Hepatocyte (in vitro differentiated cells): ENCODE data around the gene EPHA4. TPM values are rescaled to one million over a fixed set of nuclear protein-coding genes. Genes with fewer than 3 reads are reported as not detected.

Experiments
- DNase-seq: peaks from one replicate; pipeline ENCODE4 v3.0.0-alpha.2; 2016; ENCODE audit warnings: low spot score
- H2AFZ ChIP-seq: fragments of 200-600 bp; sonication (generic); 2 replicates; pipeline ENCODE4 v1.6.0; 2016; ENCODE audit warnings: antibody characterized with exemption, mild to moderate bottlenecking
- H3K27ac ChIP-seq: fragments of 200-600 bp; sonication (generic); 2 replicates; pipeline ENCODE4 v1.5.1; 2016; ENCODE audit warnings: mild to moderate bottlenecking
- H3K27me3 ChIP-seq: fragments of 200-600 bp; sonication (generic); 2 replicates; pipeline ENCODE4 v1.6.1; 2016
- H3K36me3 ChIP-seq: fragments of 200-600 bp; sonication (generic); replicated peaks from 2 replicates; pipeline ENCODE4 v1.5.1; 2016; ENCODE audit warnings: low read depth; ENCODE audit not compliant: insufficient read depth
- H3K4me1 ChIP-seq: fragments of 200-600 bp; sonication (generic); 2 replicates; pipeline ENCODE4 v1.5.1; 2016; ENCODE audit warnings: mild to moderate bottlenecking, moderate library complexity; ENCODE audit not compliant: insufficient read depth
- H3K4me2 ChIP-seq: fragments of 200-600 bp; sonication (generic); 2 replicates; pipeline ENCODE4 v1.6.0; 2016
- H3K4me3 ChIP-seq: fragments of 200-600 bp; sonication (generic); 2 replicates; pipeline ENCODE4 v1.5.1; 2016; ENCODE audit warnings: mild to moderate bottlenecking
- H3K79me2 ChIP-seq: fragments of 200-600 bp; sonication (generic); 2 replicates; pipeline ENCODE4 v1.6.0; 2017; ENCODE audit warnings: mild to moderate bottlenecking
- H3K9me2 ChIP-seq: fragments of 200-600 bp; sonication (generic); replicated peaks from 2 replicates; pipeline ENCODE4 v1.6.0; 2017; ENCODE audit warnings: mild to moderate bottlenecking; ENCODE audit not compliant: insufficient read depth
- H3K9me3 ChIP-seq: fragments of 200-600 bp; sonication (generic); 2 replicates; pipeline ENCODE4 v1.5.1; 2016; ENCODE audit warnings: low read depth, mild to moderate bottlenecking
- H4K20me1 ChIP-seq: fragments of 200-600 bp; sonication (generic); 2 replicates; pipeline ENCODE4 v1.6.0; 2016; ENCODE audit warnings: mild to moderate bottlenecking; ENCODE audit not compliant: insufficient read depth, poor library complexity, severe bottlenecking
- EZH2 ChIP-seq: fragments of 200-600 bp; sonication (generic); IDR thresholded peaks from 2 replicates; pipeline ENCODE4 v1.6.1; 2016; ENCODE audit warnings: antibody characterized with exemption, mild to moderate bottlenecking, borderline replicate concordance
- EZH2phosphoT487 ChIP-seq: fragments of 200-600 bp; sonication (generic); IDR thresholded peaks from one replicate; pipeline ENCODE4 v1.6.1; 2018; ENCODE audit warnings: antibody characterized with exemption, mild to moderate bottlenecking, low read depth, moderate library complexity; ENCODE audit not compliant: unreplicated experiment, severe bottlenecking
- WGBS: methylation state at CpG from one replicate; pipeline ENCODE4 v1.1.6; 2016; ENCODE audit warnings: low lambda C conversion rate; ENCODE audit errors: missing lambda C conversion rate; 5-methylcytosine and 5-hydroxymethylcytosine counted together
- polyA plus RNA-seq: library from polyadenylated mRNA; unstranded; fragments of >200 nt; fragmentation: Nextera tagmentation; extraction: Ambion mirVana; gene quantifications from 2 replicates; pipeline ENCODE4 v1.2.1, GENCODE V29; 2016
- total RNA-seq: library from RNA; depleted of rRNA; stranded (reverse); fragments of >200 nt; gene quantifications from 2 replicates; pipeline ENCODE4 v1.2.3, GENCODE V29; 2014
- TF ChIP-seq, protein P1 (sequence below): fragments of 200-600 bp; sonication (generic); IDR thresholded peaks from 2 replicates; pipeline ENCODE4 v1.5.1; 2016; ENCODE audit warnings: antibody characterized with exemption, mild to moderate bottlenecking; ENCODE audit not compliant: poor library complexity

The EPHA4 gene
- total and polyA plus RNA-seq, 2 experiments from 2014 or later, result 7.8 to 36.8 TPM

DNA sequence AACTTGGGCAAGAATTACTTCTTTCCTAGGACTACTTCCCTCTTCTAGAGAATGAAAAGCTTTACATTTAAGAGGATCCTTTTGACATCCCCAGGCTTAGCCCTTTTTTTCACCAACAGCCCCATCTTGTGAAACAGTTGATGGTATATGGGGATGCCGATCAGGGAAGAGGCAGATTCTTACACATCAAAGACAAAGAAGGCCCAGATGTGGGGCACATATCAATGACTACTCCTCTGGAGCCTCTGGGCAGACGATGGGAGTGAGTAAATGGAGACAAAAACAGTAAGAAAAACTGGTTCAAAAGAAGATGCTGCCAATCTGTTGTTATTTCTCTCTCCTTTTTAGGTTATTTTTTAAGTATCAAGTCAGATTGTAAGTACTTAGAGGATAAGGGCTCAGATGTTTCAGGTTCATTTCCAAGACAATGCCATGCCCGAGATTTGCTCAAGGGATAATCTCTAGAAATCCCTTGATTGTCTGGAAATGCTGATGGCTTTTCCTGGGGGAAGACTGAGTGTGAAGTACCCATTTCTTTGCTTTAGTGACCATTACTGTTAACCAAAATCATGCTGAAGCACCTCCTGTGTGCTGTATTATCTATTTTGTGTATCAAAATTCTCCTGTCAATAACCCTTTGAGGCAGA lies 117.5 kb downstream of the EPHA4 start:
- no peak overlapping the region for H3K4me2 ChIP-seq
- no peaks in the 10 kb centered on the region for H3K9me3 ChIP-seq
- no peaks in the 10 kb centered on the region for H3K79me2 ChIP-seq
- no peaks in the 10 kb centered on the region for H3K27me3 ChIP-seq
- no peaks in the 10 kb centered on the region for H3K36me3 ChIP-seq
- H4K20me1 ChIP-seq, result no peaks in the 10 kb centered on the region
- TF ChIP-seq EZH2phosphoT487 (no peak), EZH2 (no peak)
- TF ChIP-seq, protein P1, sequence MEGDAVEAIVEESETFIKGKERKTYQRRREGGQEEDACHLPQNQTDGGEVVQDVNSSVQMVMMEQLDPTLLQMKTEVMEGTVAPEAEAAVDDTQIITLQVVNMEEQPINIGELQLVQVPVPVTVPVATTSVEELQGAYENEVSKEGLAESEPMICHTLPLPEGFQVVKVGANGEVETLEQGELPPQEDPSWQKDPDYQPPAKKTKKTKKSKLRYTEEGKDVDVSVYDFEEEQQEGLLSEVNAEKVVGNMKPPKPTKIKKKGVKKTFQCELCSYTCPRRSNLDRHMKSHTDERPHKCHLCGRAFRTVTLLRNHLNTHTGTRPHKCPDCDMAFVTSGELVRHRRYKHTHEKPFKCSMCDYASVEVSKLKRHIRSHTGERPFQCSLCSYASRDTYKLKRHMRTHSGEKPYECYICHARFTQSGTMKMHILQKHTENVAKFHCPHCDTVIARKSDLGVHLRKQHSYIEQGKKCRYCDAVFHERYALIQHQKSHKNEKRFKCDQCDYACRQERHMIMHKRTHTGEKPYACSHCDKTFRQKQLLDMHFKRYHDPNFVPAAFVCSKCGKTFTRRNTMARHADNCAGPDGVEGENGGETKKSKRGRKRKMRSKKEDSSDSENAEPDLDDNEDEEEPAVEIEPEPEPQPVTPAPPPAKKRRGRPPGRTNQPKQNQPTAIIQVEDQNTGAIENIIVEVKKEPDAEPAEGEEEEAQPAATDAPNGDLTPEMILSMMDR, result no peak
- 65% methylated on average over 3 of the region's 3 CpGs for WGBS
- no peak overlapping the region for H3K4me3 ChIP-seq
- H3K27ac ChIP-seq, result no peak overlapping the region
- DNase-seq, result no peak
- no peaks in the 10 kb centered on the region for H3K9me2 ChIP-seq
- no peak overlapping the region for H2AFZ ChIP-seq
- peaks cover 10% of the 10 kb centered on the region for H3K4me1 ChIP-seq

- no peak overlapping the region for H3K27ac ChIP-seq
- no peaks in the 10 kb centered on the region for H3K36me3 ChIP-seq
- H3K4me1 ChIP-seq, result no peaks in the 10 kb centered on the region
- no peaks in the 10 kb centered on the region for H3K9me3 ChIP-seq
- H2AFZ ChIP-seq, result no peak overlapping the region
- TF ChIP-seq EZH2 (no peak), EZH2phosphoT487 (no peak)
- TF ChIP-seq, protein P1, result no peak
- no peaks in the 10 kb centered on the region for H3K27me3 ChIP-seq
- H4K20me1 ChIP-seq, result no peaks in the 10 kb centered on the region
- no peaks in the 10 kb centered on the region for H3K9me2 ChIP-seq
- no peaks in the 10 kb centered on the region for H3K79me2 ChIP-seq
- H3K4me3 ChIP-seq, result no peak overlapping the region
- 72% methylated on average over 13 of the region's 13 CpGs for WGBS
- no peak overlapping the region for H3K4me2 ChIP-seq
- DNase-seq, result no peak
Measured at GRCh38 chr2:221451862-221452788, 120.0 kb downstream of the EPHA4 start.

GRCh38 chr2:221450280-221450679 lies 121.8 kb downstream of the EPHA4 start:
- Histone ChIP-seq H3K79me2 (no peaks in the 10 kb centered on the region), H3K9me3 (no peaks in the 10 kb centered on the region), H3K9me2 (no peaks in the 10 kb centered on the region), H3K4me2 (no peak overlapping the region), H4K20me1 (no peaks in the 10 kb centered on the region), H2AFZ (no peak overlapping the region), H3K27me3 (no peaks in the 10 kb centered on the region), H3K27ac (no peak overlapping the region), H3K4me1 (no peaks in the 10 kb centered on the region), H3K4me3 (no peak overlapping the region), H3K36me3 (no peaks in the 10 kb centered on the region)
- TF ChIP-seq EZH2phosphoT487 (no peak), EZH2 (no peak)
- TF ChIP-seq, protein P1, result no peak
- WGBS, result 84% methylated on average over 1 of the region's 1 CpG
- DNase-seq, result no peak
